KMS-11 (cell line): ENCODE data around the gene SCD.

Source experiments
- H2AFZ ChIP-seq: fragments of 200-600 bp; sonication (generic); 2 replicates; pipeline ENCODE4 v1.6.1; 2016; ENCODE audit warnings: antibody characterized with exemption, mixed run types, low read depth
- H3K27ac ChIP-seq: fragments of 200-600 bp; sonication (generic); 2 replicates; pipeline ENCODE4 v1.6.1; 2016; ENCODE audit warnings: mild to moderate bottlenecking, mixed run types
- H3K27me3 ChIP-seq: fragments of 200-600 bp; sonication (generic); 2 replicates; pipeline ENCODE4 v1.6.1; 2017; ENCODE audit warnings: mild to moderate bottlenecking, low read depth, mixed run types, moderate library complexity; ENCODE audit not compliant: insufficient read depth
- H3K36me3 ChIP-seq: fragments of 200-600 bp; sonication (generic); 2 replicates; pipeline ENCODE4 v1.6.1; 2017; ENCODE audit warnings: mild to moderate bottlenecking, mixed run types; ENCODE audit not compliant: insufficient read depth
- H3K4me1 ChIP-seq: fragments of 200-600 bp; sonication (generic); 2 replicates; pipeline ENCODE4 v1.6.1; 2016; ENCODE audit warnings: mild to moderate bottlenecking, low read depth, mixed run types; ENCODE audit not compliant: poor library complexity, severe bottlenecking
- H3K4me2 ChIP-seq: fragments of 200-600 bp; sonication (generic); 2 replicates; pipeline ENCODE4 v1.7.0; 2016; ENCODE audit warnings: mild to moderate bottlenecking, mixed run types
- H3K4me3 ChIP-seq: fragments of 200-600 bp; sonication (generic); IDR thresholded peaks from 2 replicates; pipeline ENCODE4 v1.6.1; 2017; ENCODE audit warnings: low read depth, low read length, mixed read lengths; ENCODE audit not compliant: insufficient read depth
- H3K79me2 ChIP-seq: fragments of 200-600 bp; sonication (generic); 2 replicates; pipeline ENCODE4 v1.6.1; 2016; ENCODE audit warnings: low read depth, mixed run types; ENCODE audit not compliant: insufficient read depth
- H3K9ac ChIP-seq: fragments of 200-600 bp; sonication (generic); 2 replicates; pipeline ENCODE4 v1.6.1; 2016; ENCODE audit warnings: mild to moderate bottlenecking, mixed run types
- H4K20me1 ChIP-seq: fragments of 200-600 bp; sonication (generic); 2 replicates; pipeline ENCODE4 v1.6.1; 2016; ENCODE audit warnings: mild to moderate bottlenecking, mixed run types; ENCODE audit not compliant: insufficient read depth
- TF ChIP-seq, protein P1 (sequence below): fragments of 200-600 bp; sonication (generic); conservative IDR thresholded peaks from 2 replicates; pipeline ENCODE4 v1.6.1; 2017; ENCODE audit warnings: low read depth, mild to moderate bottlenecking, antibody characterized with exemption, low read length, moderate library complexity, mixed read lengths

The SCD gene

DNA sequence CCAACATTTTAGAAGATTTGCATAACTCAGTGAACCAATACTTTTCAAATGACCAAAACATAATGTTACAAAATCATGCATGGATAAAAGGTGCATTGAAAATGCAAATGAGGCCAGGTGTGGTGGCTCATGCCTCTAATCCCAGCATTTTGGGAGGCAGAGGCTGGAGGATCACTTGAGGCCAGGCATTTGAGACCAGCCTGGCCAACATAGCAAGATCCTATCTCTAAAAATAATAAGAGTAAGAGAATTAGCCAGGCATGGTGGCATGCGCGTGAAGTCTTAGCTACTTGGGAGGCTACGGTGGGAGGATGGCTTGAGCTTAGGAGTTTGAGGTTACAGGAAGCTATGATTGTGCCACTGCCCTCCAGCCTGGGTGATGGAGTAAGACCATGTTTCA is 33.4 kb downstream of the SCD start:
- Histone ChIP-seq H3K36me3 (no peaks in the 10 kb centered on the region), H3K79me2 (peaks cover under 1% of the 10 kb centered on the region; the same call in 1 of the 2 replicates), H3K27ac (no peak overlapping the region), H3K4me1 (peaks cover 4% of the 10 kb centered on the region), H3K4me3 (no peak overlapping the region), H4K20me1 (no peaks in the 10 kb centered on the region), H3K27me3 (no peaks in the 10 kb centered on the region), H3K4me2 (no peak overlapping the region), H2AFZ (no peak overlapping the region), H3K9ac (no peak overlapping the region)
- TF ChIP-seq, protein P1, sequence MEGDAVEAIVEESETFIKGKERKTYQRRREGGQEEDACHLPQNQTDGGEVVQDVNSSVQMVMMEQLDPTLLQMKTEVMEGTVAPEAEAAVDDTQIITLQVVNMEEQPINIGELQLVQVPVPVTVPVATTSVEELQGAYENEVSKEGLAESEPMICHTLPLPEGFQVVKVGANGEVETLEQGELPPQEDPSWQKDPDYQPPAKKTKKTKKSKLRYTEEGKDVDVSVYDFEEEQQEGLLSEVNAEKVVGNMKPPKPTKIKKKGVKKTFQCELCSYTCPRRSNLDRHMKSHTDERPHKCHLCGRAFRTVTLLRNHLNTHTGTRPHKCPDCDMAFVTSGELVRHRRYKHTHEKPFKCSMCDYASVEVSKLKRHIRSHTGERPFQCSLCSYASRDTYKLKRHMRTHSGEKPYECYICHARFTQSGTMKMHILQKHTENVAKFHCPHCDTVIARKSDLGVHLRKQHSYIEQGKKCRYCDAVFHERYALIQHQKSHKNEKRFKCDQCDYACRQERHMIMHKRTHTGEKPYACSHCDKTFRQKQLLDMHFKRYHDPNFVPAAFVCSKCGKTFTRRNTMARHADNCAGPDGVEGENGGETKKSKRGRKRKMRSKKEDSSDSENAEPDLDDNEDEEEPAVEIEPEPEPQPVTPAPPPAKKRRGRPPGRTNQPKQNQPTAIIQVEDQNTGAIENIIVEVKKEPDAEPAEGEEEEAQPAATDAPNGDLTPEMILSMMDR = no peak

GRCh38 chr10:100382553-100382952 is 35.5 kb downstream of the SCD start:
- TF ChIP-seq, protein P1 = no peak
- H3K4me3 ChIP-seq = no peak overlapping the region
- no peaks in the 10 kb centered on the region for H3K27me3 ChIP-seq
- H3K4me2 ChIP-seq = no peak overlapping the region
- H3K27ac ChIP-seq = no peak overlapping the region
- no peak overlapping the region for H2AFZ ChIP-seq
- no peaks in the 10 kb centered on the region for H3K79me2 ChIP-seq
- no peak overlapping the region for H3K9ac ChIP-seq
- H4K20me1 ChIP-seq = no peaks in the 10 kb centered on the region
- H3K4me1 ChIP-seq = no peaks in the 10 kb centered on the region
- H3K36me3 ChIP-seq = no peaks in the 10 kb centered on the region

DNA sequence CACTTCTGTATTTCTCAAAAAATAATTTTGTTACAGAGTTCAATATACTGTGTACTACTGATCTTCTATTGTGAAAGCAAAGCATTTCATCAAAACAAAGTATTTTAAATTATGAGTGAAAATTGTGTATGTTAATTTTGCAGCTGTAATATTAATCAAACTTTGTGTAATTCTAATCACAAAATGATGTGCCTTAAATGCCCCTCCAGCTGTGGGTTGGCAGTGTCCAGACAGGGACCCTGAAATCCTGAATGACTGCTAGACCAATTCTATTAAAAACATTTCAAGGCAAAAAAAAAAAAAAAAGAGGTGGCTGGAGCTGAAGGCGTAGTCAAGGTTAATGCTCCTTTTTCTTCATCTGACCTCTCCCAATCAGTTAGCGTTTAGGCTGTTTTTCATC is 36.2 kb downstream of the SCD start:
- Histone ChIP-seq H3K4me2 (no peak overlapping the region), H3K9ac (no peak overlapping the region), H3K27ac (no peak overlapping the region), H3K36me3 (no peaks in the 10 kb centered on the region), H3K4me1 (no peaks in the 10 kb centered on the region), H3K79me2 (no peaks in the 10 kb centered on the region), H4K20me1 (no peaks in the 10 kb centered on the region), H3K4me3 (no peak overlapping the region), H3K27me3 (no peaks in the 10 kb centered on the region), H2AFZ (no peak overlapping the region)
- TF ChIP-seq, protein P1 = no peak

GRCh38 chr10:100391163-100392002 is 44.4 kb downstream of the SCD start:
- Histone ChIP-seq H3K4me2 (no peak overlapping the region), H3K9ac (no peak overlapping the region), H3K27ac (no peak overlapping the region), H3K4me1 (no peaks in the 10 kb centered on the region), H3K4me3 (no peak overlapping the region), H3K27me3 (no peaks in the 10 kb centered on the region), H4K20me1 (no peaks in the 10 kb centered on the region), H2AFZ (no peak overlapping the region), H3K36me3 (no peaks in the 10 kb centered on the region), H3K79me2 (no peaks in the 10 kb centered on the region)
- TF ChIP-seq, protein P1 = no peak
